DND-41 (cell line): Measurements from ENCODE around the gene WFDC9.

ENCODE experiments used
- ATAC-seq: fragments of 200-7000 bp; cut with Tn5 transposase; 3 replicates; pipeline ENCODE4 v1.9.1; 2021; ENCODE audit warnings: low read depth; ENCODE audit not compliant: insufficient read depth
- DNase-seq: peaks from one replicate; pipeline ENCODE4 v3.0.0-alpha.2; 2020
- H2AFZ ChIP-seq: 2 replicates; pipeline ENCODE4 v1.6.0; 2012; ENCODE audit warnings: low read depth, low read length
- H3K27ac ChIP-seq: 2 replicates; pipeline ENCODE4 v1.5.1; 2012; ENCODE audit warnings: low read length, inconsistent platforms
- H3K27me3 ChIP-seq: fragments of 200-600 bp; sonication (generic); 2 replicates; pipeline ENCODE4 v1.6.0; 2012; ENCODE audit warnings: low read length, mild to moderate bottlenecking, inconsistent platforms; ENCODE audit not compliant: insufficient read depth, poor library complexity
- H3K36me3 ChIP-seq: 2 replicates; pipeline ENCODE4 v1.5.1; 2012; ENCODE audit warnings: low read length, inconsistent platforms; ENCODE audit not compliant: insufficient read depth
- H3K4me1 ChIP-seq: 2 replicates; pipeline ENCODE4 v1.5.1; 2012; ENCODE audit warnings: mild to moderate bottlenecking, low read length; ENCODE audit not compliant: insufficient read depth
- H3K4me2 ChIP-seq: 2 replicates; pipeline ENCODE4 v1.6.0; 2012; ENCODE audit warnings: mild to moderate bottlenecking, moderate library complexity, low read length, inconsistent platforms; ENCODE audit not compliant: insufficient read depth
- H3K4me3 ChIP-seq, 2 experiments: fragments of 200-600 bp in 1 of 2; shearing (Covaris generic) in 1 of 2; 2 replicates each; pipeline ENCODE4 v1.5.1; 2012 to 2016; ENCODE audit warnings: inconsistent platforms in 2 of 2, low read length in 2 of 2, mild to moderate bottlenecking in 2 of 2, low read depth in 1 of 2, moderate library complexity in 1 of 2
- H3K79me2 ChIP-seq: 2 replicates; pipeline ENCODE4 v1.6.0; 2012; ENCODE audit warnings: low read length, inconsistent platforms; ENCODE audit not compliant: insufficient read depth
- H3K9ac ChIP-seq: 2 replicates; pipeline ENCODE4 v1.6.0; 2012; ENCODE audit warnings: low read depth, mild to moderate bottlenecking, inconsistent platforms, low read length, moderate library complexity
- H3K9me3 ChIP-seq: 2 replicates; pipeline ENCODE4 v1.5.1; 2012; ENCODE audit warnings: low read length, moderate library complexity, mild to moderate bottlenecking, inconsistent platforms; ENCODE audit not compliant: insufficient read depth, severe bottlenecking
- H4K20me1 ChIP-seq: 2 replicates; pipeline ENCODE4 v1.6.0; 2012; ENCODE audit warnings: low read length; ENCODE audit not compliant: insufficient read depth
- EZH2 ChIP-seq: IDR thresholded peaks from 3 replicates; pipeline ENCODE4 v1.6.1; 2012; ENCODE audit warnings: borderline replicate concordance, low read depth, mild to moderate bottlenecking, moderate library complexity, low read length, inconsistent platforms; ENCODE audit not compliant: severe bottlenecking
- TF ChIP-seq, protein P1 (sequence below): IDR thresholded peaks from 2 replicates; pipeline ENCODE4 v1.5.1; 2012; ENCODE audit warnings: borderline replicate concordance, low read length, moderate library complexity, mild to moderate bottlenecking; ENCODE audit not compliant: poor library complexity, severe bottlenecking; ENCODE audit errors: extremely low read depth

WFDC9 gene

DNA sequence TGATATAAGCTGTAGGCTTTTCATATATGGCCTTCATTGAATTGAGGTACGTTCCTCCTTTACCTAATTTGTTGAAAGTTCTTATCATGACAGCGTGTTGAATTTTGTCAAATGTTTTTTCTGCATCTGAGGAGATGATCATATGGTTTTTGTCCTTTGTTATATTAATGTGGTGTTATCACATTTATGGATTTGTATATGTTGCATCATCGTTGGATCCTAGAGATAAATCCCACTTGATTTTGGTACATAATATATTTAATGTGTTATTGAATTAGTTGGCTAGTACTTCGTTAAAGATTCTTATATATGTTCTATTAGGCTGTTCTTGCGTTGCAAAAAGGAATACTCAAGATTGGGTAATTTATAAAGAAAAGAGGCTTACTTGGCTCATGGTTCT lies 8.6 kb upstream of the WFDC9 start:
- Histone ChIP-seq H3K4me1 (no peaks in the 10 kb centered on the region), H3K36me3 (no peaks in the 10 kb centered on the region), H3K4me2 (no peak overlapping the region), H3K27me3 (peaks cover 5% of the 10 kb centered on the region), H3K79me2 (no peaks in the 10 kb centered on the region), H2AFZ (no peak overlapping the region), H3K4me3 (no peak overlapping the region), H3K9me3 (no peaks in the 10 kb centered on the region), H4K20me1 (no peaks in the 10 kb centered on the region), H3K27ac (no peak overlapping the region), H3K9ac (no peak overlapping the region)
- TF ChIP-seq, protein P1, sequence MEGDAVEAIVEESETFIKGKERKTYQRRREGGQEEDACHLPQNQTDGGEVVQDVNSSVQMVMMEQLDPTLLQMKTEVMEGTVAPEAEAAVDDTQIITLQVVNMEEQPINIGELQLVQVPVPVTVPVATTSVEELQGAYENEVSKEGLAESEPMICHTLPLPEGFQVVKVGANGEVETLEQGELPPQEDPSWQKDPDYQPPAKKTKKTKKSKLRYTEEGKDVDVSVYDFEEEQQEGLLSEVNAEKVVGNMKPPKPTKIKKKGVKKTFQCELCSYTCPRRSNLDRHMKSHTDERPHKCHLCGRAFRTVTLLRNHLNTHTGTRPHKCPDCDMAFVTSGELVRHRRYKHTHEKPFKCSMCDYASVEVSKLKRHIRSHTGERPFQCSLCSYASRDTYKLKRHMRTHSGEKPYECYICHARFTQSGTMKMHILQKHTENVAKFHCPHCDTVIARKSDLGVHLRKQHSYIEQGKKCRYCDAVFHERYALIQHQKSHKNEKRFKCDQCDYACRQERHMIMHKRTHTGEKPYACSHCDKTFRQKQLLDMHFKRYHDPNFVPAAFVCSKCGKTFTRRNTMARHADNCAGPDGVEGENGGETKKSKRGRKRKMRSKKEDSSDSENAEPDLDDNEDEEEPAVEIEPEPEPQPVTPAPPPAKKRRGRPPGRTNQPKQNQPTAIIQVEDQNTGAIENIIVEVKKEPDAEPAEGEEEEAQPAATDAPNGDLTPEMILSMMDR = no peak
- TF ChIP-seq EZH2 = no peak
- no peak for ATAC-seq
- no peak for DNase-seq

DNA sequence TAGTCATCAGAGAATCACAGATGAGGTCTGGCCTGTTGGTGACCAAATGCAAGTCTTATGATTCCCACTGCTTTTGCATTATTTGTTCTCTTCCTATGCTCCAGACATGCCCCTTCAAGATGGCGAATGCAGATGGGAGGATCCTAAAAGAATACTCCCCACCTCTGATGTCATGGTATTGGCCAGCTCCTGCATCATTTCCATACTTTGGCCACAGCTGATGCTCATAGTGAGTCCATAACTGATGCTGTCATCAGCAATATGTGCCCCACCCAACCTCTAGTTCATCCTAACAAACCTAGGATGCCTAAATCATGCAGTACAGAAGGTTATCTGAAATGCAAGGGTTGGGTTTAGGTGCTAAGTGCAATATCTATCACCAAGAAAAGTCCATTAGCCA lies 5.4 kb upstream of the WFDC9 start:
- no peak overlapping the region for H2AFZ ChIP-seq
- no peaks in the 10 kb centered on the region for H4K20me1 ChIP-seq
- H3K36me3 ChIP-seq = no peaks in the 10 kb centered on the region
- H3K27me3 ChIP-seq = peaks cover 5% of the 10 kb centered on the region
- TF ChIP-seq EZH2 = no peak
- TF ChIP-seq, protein P1 = no peak
- no peaks in the 10 kb centered on the region for H3K79me2 ChIP-seq
- no peaks in the 10 kb centered on the region for H3K4me1 ChIP-seq
- DNase-seq (no peak), ATAC-seq (no peak)
- no peak overlapping the region for H3K9ac ChIP-seq
- H3K4me2 ChIP-seq = no peak overlapping the region
- no peaks in the 10 kb centered on the region for H3K9me3 ChIP-seq
- no peak overlapping the region for H3K27ac ChIP-seq
- H3K4me3 ChIP-seq = no peak overlapping the region

DNA sequence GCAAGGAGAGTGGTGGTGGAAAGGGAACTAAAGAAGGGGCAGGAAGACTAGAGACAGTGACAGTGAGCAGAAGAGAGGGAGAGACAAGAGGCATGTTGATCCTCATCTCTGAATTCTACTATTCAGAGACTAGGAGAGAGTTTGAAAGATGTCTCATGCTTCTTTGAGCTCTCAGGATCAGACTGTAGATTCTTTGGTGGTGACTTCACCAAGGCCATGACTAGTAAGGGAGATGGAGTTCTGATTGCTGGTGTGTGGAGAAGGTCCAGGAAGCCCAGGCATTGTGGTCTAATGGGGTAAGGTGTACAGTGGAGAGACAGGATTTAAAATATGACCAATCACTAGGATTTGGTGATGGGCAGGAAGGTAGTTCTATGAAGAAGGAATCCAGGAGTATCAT lies 713 bp downstream of the WFDC9 start:
- TF ChIP-seq, protein P1 = no peak
- TF ChIP-seq EZH2 = no peak
- no peaks in the 10 kb centered on the region for H3K9me3 ChIP-seq
- H3K36me3 ChIP-seq = no peaks in the 10 kb centered on the region
- H3K79me2 ChIP-seq = no peaks in the 10 kb centered on the region
- H3K4me1 ChIP-seq = no peaks in the 10 kb centered on the region
- DNase-seq (no peak), ATAC-seq (no peak)
- no peak overlapping the region for H3K4me3 ChIP-seq
- no peaks in the 10 kb centered on the region for H4K20me1 ChIP-seq
- H3K9ac ChIP-seq = no peak overlapping the region
- H2AFZ ChIP-seq = no peak overlapping the region
- H3K4me2 ChIP-seq = no peak overlapping the region
- H3K27me3 ChIP-seq = peaks cover 10% of the 10 kb centered on the region
- H3K27ac ChIP-seq = no peak overlapping the region
